Tibial nerve (tissue), 4 donors: Measurements from ENCODE around the gene NCOA1. TPM values are rescaled to one million over a fixed set of nuclear protein-coding genes. Genes with fewer than 3 reads are reported as not detected.

Source experiments
- DNase-seq, 2 donors: peaks; one replicate each; pipeline ENCODE4 v3.0.0-alpha.2; 2019; ENCODE audit warnings: low spot score in 2 of 2
- H3K27ac ChIP-seq, 4 donors: fragments of 200-600 bp; sonication (generic) in 3 of 4; one replicate each; pipeline ENCODE4 v1.5.1; 2017 to 2019; ENCODE audit warnings: mild to moderate bottlenecking in 1 of 4
- H3K27me3 ChIP-seq, 2 donors: fragments of 200-600 bp; sonication (generic) in 1 of 2; one replicate each; pipeline versions ENCODE4 v1.5.1 to v1.6.0; 2017 to 2019
- H3K36me3 ChIP-seq, 3 donors: fragments of 200-600 bp; sonication (generic); one replicate each; pipeline ENCODE4 v1.5.1; 2018 to 2019
- H3K4me1 ChIP-seq, 4 donors: fragments of 200-600 bp; sonication (generic) in 3 of 4; one replicate each; pipeline ENCODE4 v1.5.1; 2017 to 2019
- H3K4me3 ChIP-seq, 4 donors: fragments of 200-600 bp; sonication (generic) in 3 of 4; one replicate each; pipeline ENCODE4 v1.5.1; 2017 to 2019; ENCODE audit warnings: mild to moderate bottlenecking in 1 of 4, moderate library complexity in 1 of 4
- H3K9me3 ChIP-seq, 4 donors: fragments of 200-600 bp; sonication (generic) in 3 of 4; one replicate each; pipeline ENCODE4 v1.5.1; 2017 to 2019
- EP300 ChIP-seq, 2 donors: sonication (generic); formaldehyde crosslinking; IDR thresholded peaks; one replicate each; pipeline ENCODE4 v1.6.1; 2017; ENCODE audit warnings: antibody characterized with exemption in 2 of 2, mild to moderate bottlenecking in 1 of 2
- POLR2A ChIP-seq, 2 donors: fragments of 450-650 bp; IDR thresholded peaks; one replicate each; pipeline ENCODE4 v1.6.1; 2017; ENCODE audit warnings: antibody characterized with exemption in 2 of 2, mild to moderate bottlenecking in 2 of 2, moderate library complexity in 2 of 2
- WGBS, 2 donors: methylation state at CpG; one replicate each; pipeline ENCODE4 v1.1.5; 2018; 5-methylcytosine and 5-hydroxymethylcytosine counted together
- total RNA-seq, 4 donors: library from RNA; depleted of rRNA; stranded (reverse); fragments of >200 nt; gene quantifications; one replicate each; pipeline ENCODE4 v1.1.0, GENCODE V29; 2016
- TF ChIP-seq, protein P1 (sequence below), 5 experiments: fragments of 200-600 bp in 3 of 5; fragments of 450-650 bp in 2 of 5; sonication (generic) in 3 of 5; IDR thresholded peaks; one replicate each; pipeline ENCODE4 v1.5.1; 2016 to 2019; ENCODE audit warnings: antibody characterized with exemption in 5 of 5, mild to moderate bottlenecking in 3 of 5, moderate library complexity in 2 of 5

NCOA1 gene
- 10 to 100 TPM; 57.0 to 78.9 (median 59.3) TPM for total RNA-seq

DNA sequence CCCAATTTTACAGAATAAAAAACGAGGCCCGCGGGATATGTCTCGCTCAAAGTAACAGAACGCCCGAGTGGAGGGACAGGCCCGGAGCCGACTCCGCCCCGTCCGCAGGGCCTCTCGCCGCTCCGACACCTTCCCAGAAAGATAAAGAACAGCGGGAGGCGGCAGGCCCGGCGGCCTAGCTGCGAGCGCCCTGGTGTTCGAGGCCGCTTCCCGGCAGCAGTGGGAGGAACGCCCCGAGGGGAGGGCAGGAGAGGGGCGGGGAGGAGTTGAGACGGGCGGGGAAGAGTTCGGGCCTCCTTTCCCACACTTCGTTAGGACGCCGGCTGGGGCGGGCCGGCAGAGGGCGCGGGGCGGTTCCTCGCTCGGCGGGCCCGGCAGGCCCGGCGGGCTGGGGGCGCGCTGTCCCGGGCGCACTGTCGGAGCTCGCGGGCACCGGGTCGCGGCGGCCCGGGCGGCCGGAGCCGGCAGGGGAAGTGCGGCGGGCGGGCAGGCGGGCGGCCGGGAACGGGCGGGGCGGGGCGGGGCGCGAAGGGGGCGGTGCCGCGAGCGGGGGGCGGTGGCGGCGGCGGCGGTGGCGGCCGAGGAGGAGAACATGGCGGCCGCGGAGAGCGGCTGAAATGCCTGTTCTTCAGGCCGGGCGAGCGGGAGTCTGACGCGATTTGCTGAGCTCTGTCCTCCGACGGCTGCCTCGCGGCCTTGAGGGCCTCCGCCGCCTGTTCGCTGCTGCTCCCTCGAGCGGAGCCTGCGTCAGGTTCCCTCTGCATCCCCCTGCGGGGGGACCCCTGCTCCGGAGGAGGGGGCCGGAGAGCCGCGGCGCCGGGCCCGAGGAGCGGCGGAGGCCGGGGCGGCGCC lies at the start of gene NCOA1:
Gene NCOA1, plus strand, starts transcription at position 565 of the 852 bp plus-strand sequence. CDS start 167,424 bp downstream, outside the sequence.
- WGBS, 2 donors, result 1% methylated on average over 28 to 30 of the region's 113 CpGs
- Histone ChIP-seq H3K27me3 (no peaks in the 10 kb centered on the region), H3K36me3 (no peaks in the 10 kb centered on the region), H3K9me3 (no peaks in the 10 kb centered on the region), H3K4me1 (peaks cover 0 to 44% (median 18%) of the 10 kb centered on the region in 4 donors), H3K4me3 (peak within 1 kb of the TSS; percentile 69 to 95 (median 90)), H3K27ac (peak within 1 kb of the TSS; percentile 86 to 95 (median 91))
- TF ChIP-seq EP300 (IDR thresholded peaks at IDR 0.05), result peak; percentile 16 to 82
- TF ChIP-seq, protein P1, sequence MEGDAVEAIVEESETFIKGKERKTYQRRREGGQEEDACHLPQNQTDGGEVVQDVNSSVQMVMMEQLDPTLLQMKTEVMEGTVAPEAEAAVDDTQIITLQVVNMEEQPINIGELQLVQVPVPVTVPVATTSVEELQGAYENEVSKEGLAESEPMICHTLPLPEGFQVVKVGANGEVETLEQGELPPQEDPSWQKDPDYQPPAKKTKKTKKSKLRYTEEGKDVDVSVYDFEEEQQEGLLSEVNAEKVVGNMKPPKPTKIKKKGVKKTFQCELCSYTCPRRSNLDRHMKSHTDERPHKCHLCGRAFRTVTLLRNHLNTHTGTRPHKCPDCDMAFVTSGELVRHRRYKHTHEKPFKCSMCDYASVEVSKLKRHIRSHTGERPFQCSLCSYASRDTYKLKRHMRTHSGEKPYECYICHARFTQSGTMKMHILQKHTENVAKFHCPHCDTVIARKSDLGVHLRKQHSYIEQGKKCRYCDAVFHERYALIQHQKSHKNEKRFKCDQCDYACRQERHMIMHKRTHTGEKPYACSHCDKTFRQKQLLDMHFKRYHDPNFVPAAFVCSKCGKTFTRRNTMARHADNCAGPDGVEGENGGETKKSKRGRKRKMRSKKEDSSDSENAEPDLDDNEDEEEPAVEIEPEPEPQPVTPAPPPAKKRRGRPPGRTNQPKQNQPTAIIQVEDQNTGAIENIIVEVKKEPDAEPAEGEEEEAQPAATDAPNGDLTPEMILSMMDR (IDR thresholded peaks at IDR 0.05), result peak in 3 of 5 experiments; percentile 39 to 48 (median 48)
- peak; percentile 7 to 55 for TF ChIP-seq POLR2A (IDR thresholded peaks at IDR 0.05)
- DNase-seq, result peak; percentile 73 to 83

DNA sequence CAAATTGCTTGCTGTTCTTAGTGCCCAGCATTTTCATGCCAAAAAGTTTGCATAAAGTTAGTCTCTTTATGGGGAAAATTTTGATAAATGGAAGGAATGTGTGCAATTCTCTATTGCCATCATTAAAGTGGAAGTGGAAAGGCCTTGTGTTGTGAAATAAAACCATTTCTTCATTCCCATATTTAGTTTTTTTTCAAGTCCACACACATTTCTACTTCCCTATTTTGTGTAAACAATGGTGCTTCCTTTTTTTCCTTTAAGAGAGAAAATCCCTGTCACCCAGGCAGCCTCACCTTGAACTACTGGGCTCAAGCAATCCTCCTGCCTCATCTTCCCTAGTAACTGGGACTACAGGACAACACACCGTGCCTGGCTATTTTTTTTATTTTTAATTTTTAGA lies 42.3 kb upstream of the NCOA1 start:
- Histone ChIP-seq H3K36me3 (no peaks in the 10 kb centered on the region), H3K27me3 (no peaks in the 10 kb centered on the region), H3K4me1 (peaks cover 0 to 14% (median 4%) of the 10 kb centered on the region in 4 donors), H3K27ac (no peak overlapping the region), H3K9me3 (peaks cover 0 to 10% (median 0%) of the 10 kb centered on the region in 4 donors), H3K4me3 (no peak overlapping the region)
- DNase-seq, result no peak
- 83 to 91% methylated on average over 1 of the region's 1 CpG for WGBS, 2 donors
- TF ChIP-seq, protein P1 (IDR thresholded peaks at IDR 0.05), result no peak
- peak in 1 of 2 donors; percentile 42 for TF ChIP-seq EP300 (IDR thresholded peaks at IDR 0.05)

DNA sequence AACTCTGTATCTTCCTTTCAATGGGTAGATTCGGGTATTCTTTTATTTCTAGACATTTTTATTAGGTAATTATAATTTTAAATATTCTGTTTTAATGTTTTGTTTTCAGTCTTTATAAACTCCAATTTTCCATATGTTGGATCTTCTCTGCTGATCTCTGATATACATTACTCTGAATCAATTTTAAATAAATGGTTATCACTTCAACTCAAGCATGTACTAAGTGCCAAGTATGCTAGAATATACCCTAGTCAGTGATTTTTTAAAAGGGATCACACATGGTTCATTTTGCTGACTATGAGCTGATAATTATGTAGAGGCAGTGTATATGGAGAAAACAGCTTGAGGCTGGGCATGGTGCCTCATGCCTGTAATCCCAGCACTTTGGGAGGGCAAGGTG lies 41.7 kb upstream of the NCOA1 start:
- Histone ChIP-seq H3K27me3 (no peaks in the 10 kb centered on the region), H3K36me3 (no peaks in the 10 kb centered on the region), H3K4me3 (no peak overlapping the region), H3K9me3 (peaks cover 0 to 10% (median 0%) of the 10 kb centered on the region in 4 donors), H3K4me1 (peaks cover 0 to 18% (median 6%) of the 10 kb centered on the region in 4 donors), H3K27ac (no peak overlapping the region)
- TF ChIP-seq EP300 (IDR thresholded peaks at IDR 0.05) (no peak), POLR2A (IDR thresholded peaks at IDR 0.05) (no peak)
- TF ChIP-seq, protein P1 (IDR thresholded peaks at IDR 0.05), result no peak
- WGBS, 2 donors, result 73 to 74% methylated on average over 1 of the region's 1 CpG
- DNase-seq, result no peak

DNA sequence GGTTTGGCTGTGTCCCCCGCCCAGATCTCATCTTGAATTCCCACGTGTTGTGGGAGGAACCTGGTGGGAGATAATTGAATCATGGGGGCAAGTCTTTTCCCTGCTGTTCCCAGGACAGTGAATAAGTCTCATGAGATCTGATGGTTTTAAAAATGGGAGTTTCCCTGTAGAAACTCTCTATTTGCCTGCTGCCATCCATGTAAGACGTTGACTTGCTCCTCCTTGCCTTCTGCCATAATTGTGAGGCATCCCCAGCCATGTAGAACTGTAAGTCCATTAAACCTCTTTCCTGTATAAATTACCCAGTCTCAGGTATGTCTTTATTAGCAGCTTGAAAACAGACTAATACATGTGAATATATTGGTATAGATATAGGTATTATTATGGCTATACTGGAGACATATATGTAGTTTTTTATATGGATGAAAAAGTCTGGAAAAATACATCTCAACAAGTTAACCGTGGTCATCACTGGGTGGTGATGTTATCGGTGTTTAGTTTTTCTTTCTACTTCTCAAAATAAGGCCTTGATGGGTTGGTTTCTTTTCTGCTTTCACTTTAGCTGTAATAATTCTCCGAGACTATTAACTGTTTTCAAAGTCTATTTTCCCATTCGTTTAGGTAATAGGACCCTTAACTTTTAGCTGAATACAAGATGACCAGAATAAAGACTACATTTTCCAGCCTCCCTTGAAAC lies 39.1 kb upstream of the NCOA1 start:
- no peak overlapping the region for H3K4me3 ChIP-seq
- WGBS, 2 donors, result 74 to 81% methylated on average over 7 of the region's 7 CpGs
- H3K27ac ChIP-seq, result peak overlapping the region in 1 of 4 donors; percentile 11

More for the DNA sequence above, 39.1 kb upstream of the NCOA1 start:
- H3K4me1 ChIP-seq, result peaks cover 0 to 18% (median 9%) of the 10 kb centered on the region in 4 donors
- no peak for DNase-seq
- no peaks in the 10 kb centered on the region for H3K27me3 ChIP-seq
- no peaks in the 10 kb centered on the region for H3K36me3 ChIP-seq
- no peak for TF ChIP-seq EP300 (IDR thresholded peaks at IDR 0.05)
- TF ChIP-seq, protein P1 (IDR thresholded peaks at IDR 0.05), result no peak
- TF ChIP-seq POLR2A (IDR thresholded peaks at IDR 0.05), result no peak
- H3K9me3 ChIP-seq, result peaks cover 0 to 10% (median 0%) of the 10 kb centered on the region in 4 donors
